Esophagus muscularis mucosa (tissue), 4 donors: ENCODE measurements around the gene BRSK1.

ENCODE experiments used
- EP300 ChIP-seq: sonication (generic); formaldehyde crosslinking; IDR thresholded peaks from one replicate; pipeline ENCODE4 v1.6.1; 2017; ENCODE audit warnings: antibody characterized with exemption
- POLR2A ChIP-seq: fragments of 450-650 bp; IDR thresholded peaks from one replicate; pipeline ENCODE4 v1.6.1; 2017; ENCODE audit warnings: antibody characterized with exemption, moderate library complexity, mild to moderate bottlenecking, low read depth
- POLR2AphosphoS5 ChIP-seq, 2 donors: sonication (generic); formaldehyde crosslinking; IDR thresholded peaks; one replicate each; pipeline ENCODE4 v1.6.1; 2017; ENCODE audit warnings: antibody characterized with exemption in 2 of 2
- TF ChIP-seq, protein P1 (sequence below), 3 experiments: fragments of 200-600 bp in 2 of 3; fragments of 450-650 bp in 1 of 3; sonication (generic) in 2 of 3; IDR thresholded peaks; one replicate each; pipeline ENCODE4 v1.5.1; 2017 to 2019; ENCODE audit warnings: antibody characterized with exemption in 3 of 3, mild to moderate bottlenecking in 2 of 3, moderate library complexity in 1 of 3

DNA sequence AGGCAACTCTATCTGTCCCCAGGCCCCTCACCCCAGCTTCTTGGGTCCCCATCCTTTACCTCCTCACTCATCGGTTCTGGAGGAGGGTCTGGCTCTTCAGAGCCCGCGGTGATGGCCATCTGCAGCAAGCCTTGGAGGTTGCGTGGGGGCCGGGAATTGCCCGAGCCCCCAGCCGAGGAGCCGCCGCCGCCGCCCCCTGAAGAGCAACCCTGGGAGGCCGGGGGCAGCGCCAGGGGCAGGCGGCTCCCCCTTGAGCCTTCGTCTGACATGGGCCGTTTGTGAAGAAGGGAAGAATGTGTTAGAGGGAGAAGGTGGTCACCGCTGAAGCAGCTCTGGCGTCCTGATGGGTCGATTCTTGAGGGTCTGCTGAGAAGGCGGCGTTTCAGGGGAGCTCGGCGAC is 4.5 kb upstream of the BRSK1 start:
- TF ChIP-seq, protein P1, sequence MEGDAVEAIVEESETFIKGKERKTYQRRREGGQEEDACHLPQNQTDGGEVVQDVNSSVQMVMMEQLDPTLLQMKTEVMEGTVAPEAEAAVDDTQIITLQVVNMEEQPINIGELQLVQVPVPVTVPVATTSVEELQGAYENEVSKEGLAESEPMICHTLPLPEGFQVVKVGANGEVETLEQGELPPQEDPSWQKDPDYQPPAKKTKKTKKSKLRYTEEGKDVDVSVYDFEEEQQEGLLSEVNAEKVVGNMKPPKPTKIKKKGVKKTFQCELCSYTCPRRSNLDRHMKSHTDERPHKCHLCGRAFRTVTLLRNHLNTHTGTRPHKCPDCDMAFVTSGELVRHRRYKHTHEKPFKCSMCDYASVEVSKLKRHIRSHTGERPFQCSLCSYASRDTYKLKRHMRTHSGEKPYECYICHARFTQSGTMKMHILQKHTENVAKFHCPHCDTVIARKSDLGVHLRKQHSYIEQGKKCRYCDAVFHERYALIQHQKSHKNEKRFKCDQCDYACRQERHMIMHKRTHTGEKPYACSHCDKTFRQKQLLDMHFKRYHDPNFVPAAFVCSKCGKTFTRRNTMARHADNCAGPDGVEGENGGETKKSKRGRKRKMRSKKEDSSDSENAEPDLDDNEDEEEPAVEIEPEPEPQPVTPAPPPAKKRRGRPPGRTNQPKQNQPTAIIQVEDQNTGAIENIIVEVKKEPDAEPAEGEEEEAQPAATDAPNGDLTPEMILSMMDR (IDR thresholded peaks at IDR 0.05) = no peak
- TF ChIP-seq POLR2AphosphoS5 (IDR thresholded peaks at IDR 0.05) (no peak), POLR2A (no peak), EP300 (no peak)
